Activated CD4-positive, alpha-beta T cell treated with anti-CD3 and anti-CD28 coated beads for 36 hours (primary cell): ENCODE results near the gene DCAF12. TPM values are rescaled to one million over a fixed set of nuclear protein-coding genes. Genes with fewer than 3 reads are reported as not detected.
"Not testable (repeated sequence)": the region's sequence is repeated elsewhere in the genome, so short reads cannot be mapped to it uniquely, and the experiment has no call there.

Source experiments
- ATAC-seq: fragments of 200-7000 bp; cut with Tn5 transposase; one replicate; pipeline ENCODE4 v1.10.0; 2021; ENCODE audit warnings: mild to moderate bottlenecking, moderate library complexity
- CTCF ChIA-PET: fragments of 350-600 bp; sonication (Branson Sonifier 250); formaldehyde crosslinking; loops from one replicate; lab custom pipeline; 2021; ENCODE audit warnings: antibody characterized with exemption; lab: Charles Lee
- POLR2A ChIA-PET: fragments of 350-600 bp; sonication (Branson Sonifier 250); formaldehyde crosslinking; loops from one replicate; lab custom pipeline; 2021; ENCODE audit warnings: antibody characterized with exemption, inconsistent platforms; lab: Charles Lee
- DNase-seq: peaks from one replicate; pipeline ENCODE4 v3.0.0-alpha.2; 2020
- H3K27ac Mint-ChIP-seq: one replicate; pipeline ENCODE4 v1.8.0; 2021; ENCODE audit warnings: mixed read lengths
- H3K27me3 Mint-ChIP-seq: one replicate; pipeline ENCODE4 v1.8.0; 2021; ENCODE audit warnings: mixed read lengths
- H3K36me3 Mint-ChIP-seq: one replicate; pipeline ENCODE4 v1.8.0; 2021; ENCODE audit warnings: low read depth, mixed read lengths
- H3K4me1 Mint-ChIP-seq: one replicate; pipeline ENCODE4 v1.8.0; 2021; ENCODE audit warnings: mixed read lengths
- H3K4me3 Mint-ChIP-seq: one replicate; pipeline ENCODE4 v1.8.0; 2021; ENCODE audit warnings: mild to moderate bottlenecking, moderate library complexity, mixed read lengths
- H3K9me3 Mint-ChIP-seq: one replicate; pipeline ENCODE4 v1.8.0; 2021; ENCODE audit warnings: low read depth, mixed read lengths
- intact Hi-C, 2 experiments: fragments of 100-400 bp; cut with DNase I in 1 of 2; cut with micrococcal nuclease in 1 of 2; formaldehyde crosslinking; loops; one replicate each; pipeline versions ENCODE4 v1.14.2 to v1.15.1; 2022 to 2024; cut with DNase I, micrococcal nuclease
- total RNA-seq, 2 experiments: library from RNA; stranded (reverse); gene quantifications; one replicate each; pipeline ENCODE4 v1.2.3, GENCODE V29; 2021

Gene DCAF12
- total RNA-seq, 2 experiments from 2014 or later: 34.6 to 35.0 TPM

DNA sequence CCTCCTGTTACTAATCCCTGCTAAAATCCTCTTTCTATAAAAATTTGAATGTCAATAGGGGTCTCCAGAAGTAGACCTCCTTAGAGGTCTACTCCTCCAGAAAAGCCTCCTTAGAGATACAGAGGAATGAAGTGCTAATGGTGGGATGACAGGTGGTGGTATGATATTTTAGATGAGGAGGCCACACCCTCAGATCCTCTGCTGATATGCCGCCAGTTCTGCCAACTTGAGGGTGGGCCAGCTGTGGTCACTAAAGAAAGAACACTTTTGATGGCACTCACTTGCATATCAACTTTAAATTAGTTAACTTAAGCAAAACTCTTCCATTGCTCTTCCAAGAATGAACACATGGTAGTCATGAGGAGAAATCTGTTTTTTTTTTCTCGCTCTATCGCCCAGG is 61.0 kb downstream of the DCAF12 start:
- H3K27me3 Mint-ChIP-seq: no peaks in the 10 kb centered on the region
- ATAC-seq (no peak), DNase-seq (no peak)
- no peaks in the 10 kb centered on the region for H3K9me3 Mint-ChIP-seq
- H3K4me3 Mint-ChIP-seq: no peak overlapping the region
- ChIA-PET POLR2A (no interaction called here), CTCF (interaction anchor here (1.4 kb wide), 1 partner anchor 8 kb away, joined by 8 read pairs; no protein-coding TSS in a partner anchor)
- intact Hi-C loops: no loop called here
- no peak overlapping the region for H3K27ac Mint-ChIP-seq
- H3K36me3 Mint-ChIP-seq: no peaks in the 10 kb centered on the region
- no peaks in the 10 kb centered on the region for H3K4me1 Mint-ChIP-seq

DNA sequence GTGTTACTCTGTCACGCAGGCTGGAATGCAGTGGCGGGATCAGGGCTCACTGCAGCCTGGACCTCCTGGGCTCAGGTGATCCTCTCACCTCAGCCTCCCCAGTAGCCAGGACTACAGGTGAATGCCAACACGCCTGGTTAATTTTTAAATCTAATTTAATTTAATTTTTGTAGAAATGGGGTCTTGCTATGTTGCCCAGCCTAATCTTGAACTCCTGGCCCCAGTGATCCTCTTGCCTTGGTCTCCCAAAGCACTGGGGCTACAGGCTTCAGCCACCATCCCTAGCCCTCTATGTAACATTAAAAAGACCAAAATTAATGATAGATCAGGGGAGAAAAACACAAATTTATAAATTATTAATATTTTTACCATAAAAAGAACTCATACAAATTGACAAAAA is 66.5 kb downstream of the DCAF12 start:
- Mint-ChIP-seq H3K27me3 (peaks cover 2% of the 10 kb centered on the region), H3K36me3 (no peaks in the 10 kb centered on the region), H3K4me1 (no peaks in the 10 kb centered on the region), H3K9me3 (no peaks in the 10 kb centered on the region), H3K27ac (no peak overlapping the region), H3K4me3 (no peak overlapping the region)
- CTCF ChIA-PET: interaction anchor here (1.0 kb wide), 1 partner anchor 13 kb away, joined by 3 read pairs; no protein-coding TSS in a partner anchor
- DNase-seq (no peak), ATAC-seq (no peak)
- intact Hi-C loops: no loop called here
- POLR2A ChIA-PET: no interaction called here

DNA sequence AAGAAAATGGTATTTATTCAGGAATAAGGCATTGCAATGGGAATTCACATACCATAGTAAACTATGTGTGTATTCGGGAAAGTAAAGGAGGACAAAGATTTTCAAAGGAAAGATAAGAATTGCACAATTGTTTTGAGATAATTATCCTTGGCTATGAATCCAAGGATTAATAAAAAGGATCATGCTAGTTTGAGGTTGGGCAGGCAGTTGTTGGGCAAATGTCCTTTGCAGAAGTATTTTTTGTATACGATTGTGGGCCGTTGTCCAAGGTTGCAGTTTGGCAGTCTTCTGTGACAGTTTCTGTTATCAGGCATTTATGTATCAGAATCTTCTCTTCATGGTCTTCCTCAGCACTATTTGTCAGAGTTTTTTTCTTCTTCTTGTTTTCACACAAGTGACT is 67.2 kb downstream of the DCAF12 start:
- H3K27ac Mint-ChIP-seq: no peak overlapping the region

DNA sequence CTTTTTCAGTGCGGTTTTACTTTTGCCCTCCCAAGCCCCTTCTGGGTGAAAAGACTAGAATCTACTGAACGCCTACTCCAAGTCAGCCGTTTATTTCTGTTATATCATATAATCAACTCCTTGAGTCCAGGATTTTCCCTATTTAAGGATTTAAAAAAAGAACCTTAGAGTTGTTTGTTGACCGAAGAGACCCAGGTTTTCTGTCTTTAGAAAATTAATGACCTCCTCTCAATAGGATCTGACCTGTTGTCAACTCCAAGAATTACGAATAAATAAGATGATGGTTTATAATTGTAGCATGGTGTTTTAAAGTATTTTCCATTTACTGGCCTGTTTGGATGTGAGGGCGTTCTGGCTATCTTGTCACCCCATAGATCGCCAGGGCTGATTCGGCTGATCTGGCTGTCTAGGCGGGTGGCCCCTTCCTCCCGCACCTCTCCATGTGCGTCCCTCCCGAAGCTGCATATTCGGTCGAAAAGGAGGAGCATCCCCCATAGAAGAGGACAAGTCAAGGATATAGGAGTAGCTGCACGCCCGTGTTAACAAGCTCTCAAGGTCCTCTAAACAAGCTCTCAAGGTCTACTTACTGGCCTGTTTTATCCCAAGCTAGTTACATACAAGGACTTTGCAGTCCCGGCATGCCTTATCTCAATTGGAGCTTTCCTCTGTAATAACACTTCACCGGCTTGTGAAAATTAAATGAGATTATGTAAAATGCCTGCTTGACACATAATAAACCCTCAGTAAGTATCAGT is 76.7 kb downstream of the DCAF12 start:
- Mint-ChIP-seq H3K27me3 (no peaks in the 10 kb centered on the region), H3K36me3 (peaks cover 8% of the 10 kb centered on the region), H3K4me1 (peaks cover 37% of the 10 kb centered on the region), H3K9me3 (no peaks in the 10 kb centered on the region), H3K27ac (peak overlapping the region; percentile 99), H3K4me3 (peak overlapping the region; percentile 90)
- intact Hi-C loops: loop anchor here (1.0 to 10.0 kb wide), 14 partner anchors 37 to 1049 kb away; partner anchors contain the start of genes DCAF12 (in 2 of the 2), KIF24 (in 2 of the 2), NUDT2 (in 2 of the 2) and UBAP1 (in 2 of the 2)
- DNase-seq (peak; percentile 13), ATAC-seq (no peak)
- ChIA-PET POLR2A (interaction anchor here (2.1 kb wide), 1 partner anchor 129 kb away, joined by 10 read pairs; the partner anchor contains the start of gene UBAP1), CTCF (interaction anchor here (0.6 to 1.5 kb wide), 3 partner anchors 24 to 330 kb away, joined by 3 to 7 read pairs (median 3); no protein-coding TSS in a partner anchor)

More for the DNA sequence above, 67.2 kb downstream of the DCAF12 start:
- CTCF ChIA-PET: interaction anchor here (1.8 kb wide), 1 partner anchor 14 kb away, joined by 4 read pairs; no protein-coding TSS in a partner anchor
- Mint-ChIP-seq H3K4me3 (no peak overlapping the region), H3K36me3 (no peaks in the 10 kb centered on the region), H3K9me3 (no peaks in the 10 kb centered on the region), H3K27me3 (peaks cover 2% of the 10 kb centered on the region), H3K4me1 (no peaks in the 10 kb centered on the region)
- DNase-seq (no peak), ATAC-seq (no peak)
- POLR2A ChIA-PET: no interaction called here
- intact Hi-C loops: no loop called here

DNA sequence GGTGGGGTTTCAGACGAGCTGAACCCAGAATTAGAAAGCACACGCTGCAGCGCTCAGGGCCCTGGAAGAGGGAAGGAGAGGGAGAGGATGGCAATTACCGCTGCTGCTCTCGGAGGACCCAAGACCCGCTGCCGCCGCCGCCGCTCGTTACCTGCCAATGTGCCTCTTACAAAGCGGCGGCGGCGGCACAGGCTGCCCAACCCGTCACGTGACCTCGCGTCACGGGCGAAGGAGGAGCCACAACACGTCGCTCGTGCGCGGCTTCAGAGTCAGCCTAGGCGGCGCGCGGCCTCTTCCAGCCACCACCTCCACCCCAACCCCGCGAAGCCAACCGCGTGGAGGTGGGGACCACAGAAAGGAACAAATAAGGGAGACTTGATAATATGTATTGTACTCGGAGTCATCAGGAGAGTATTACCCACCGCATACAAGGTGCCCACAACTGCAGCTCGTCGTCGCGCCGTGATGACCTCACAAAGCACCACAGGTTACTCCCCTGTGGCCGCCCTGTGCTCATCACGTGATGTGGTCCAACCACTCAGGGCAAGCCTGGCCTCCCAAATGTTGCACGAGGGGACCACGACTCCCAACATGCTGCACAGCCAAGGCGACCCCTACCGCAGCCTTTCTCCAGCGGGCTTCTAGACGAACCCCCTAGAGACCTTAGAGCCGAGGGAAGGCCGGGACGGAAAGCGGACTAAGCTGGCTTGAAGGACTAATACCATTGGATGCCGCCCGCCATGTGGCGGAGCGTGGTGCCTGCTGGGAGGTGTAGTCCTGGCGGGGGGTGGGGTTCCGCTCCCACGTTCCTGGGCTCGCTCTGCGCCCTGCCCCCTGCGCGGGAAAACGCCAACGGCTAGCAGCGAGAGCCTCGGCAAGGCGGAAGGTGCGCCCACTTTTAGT is 77.5 kb downstream of the DCAF12 start, which contains the start of gene UBAP2:
Gene UBAP2, minus strand, starts transcription at position 161 of the 903 bp plus-strand sequence. CDS start 31,739 bp downstream, outside the sequence.
- peaks cover 11% of the 10 kb centered on the region for H3K36me3 Mint-ChIP-seq
- H3K27ac Mint-ChIP-seq: peak within 1 kb of the TSS; percentile 99
- H3K9me3 Mint-ChIP-seq: no peaks in the 10 kb centered on the region
- peak within 1 kb of the TSS; percentile 90 for H3K4me3 Mint-ChIP-seq
- CTCF ChIA-PET: interaction anchor here (0.6 to 1.5 kb wide), 4 partner anchors 25 to 650 kb away, joined by 3 to 7 read pairs (median 4); no protein-coding TSS in a partner anchor
- ATAC-seq (peak; percentile 84), DNase-seq (peak; percentile 98)
- H3K4me1 Mint-ChIP-seq: peaks cover 38% of the 10 kb centered on the region
- POLR2A ChIA-PET: interaction anchor here (0.5 to 2.1 kb wide), 8 partner anchors 25 to 1046 kb away, joined by 3 to 10 read pairs (median 4); partner anchors contain the start of genes UBAP1 and UBE2R2
- intact Hi-C loops: loop anchor here (1.0 to 10.0 kb wide), 16 partner anchors 25 to 1048 kb away; partner anchors contain the start of genes DCAF12 (in 2 of the 2), KIF24 (in 2 of the 2), NUDT2 (in 2 of the 2) and UBAP1 (in 2 of the 2)
- no peaks in the 10 kb centered on the region for H3K27me3 Mint-ChIP-seq

DNA sequence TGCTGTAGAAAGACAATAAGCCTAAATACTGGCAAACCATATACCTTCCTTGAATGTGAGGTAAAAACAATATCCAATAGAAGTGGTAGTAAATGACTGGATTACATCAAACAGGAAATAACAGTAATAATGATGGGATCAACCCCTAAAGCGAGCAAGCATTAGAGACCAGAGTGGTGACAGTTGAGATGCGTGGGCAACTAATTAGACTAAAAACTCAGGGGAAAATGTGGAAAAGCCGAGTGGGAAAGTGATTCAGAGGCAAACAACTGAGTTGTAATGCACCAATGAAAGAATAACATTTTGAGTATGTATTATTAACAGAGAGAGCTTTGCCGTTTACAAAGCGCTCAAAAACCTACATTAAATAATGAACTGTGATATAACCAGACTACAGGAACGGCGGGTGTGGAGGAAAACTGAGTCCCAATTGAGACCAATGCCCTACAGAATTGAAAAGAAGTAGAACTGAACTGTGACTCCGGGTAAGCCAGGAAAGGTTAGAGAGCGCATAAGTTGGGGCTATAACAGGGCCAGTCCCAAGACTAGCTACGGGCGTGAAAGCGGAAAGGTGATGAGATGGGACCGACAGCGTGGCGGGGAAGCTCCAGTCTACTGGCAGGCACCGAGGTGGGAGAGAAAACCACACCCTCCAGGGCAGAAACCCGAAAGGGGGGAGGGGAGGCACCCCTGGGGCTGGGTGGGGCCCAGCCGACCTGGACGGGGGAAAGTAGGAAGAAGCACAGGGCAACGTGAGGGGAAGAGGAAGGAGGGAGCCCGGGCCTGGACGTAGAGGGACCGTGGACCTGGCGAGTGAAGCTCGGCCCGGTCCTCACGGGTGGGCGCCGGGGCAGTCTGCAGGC is 78.4 kb downstream of the DCAF12 start:
- peaks cover 11% of the 10 kb centered on the region for H3K36me3 Mint-ChIP-seq
- ATAC-seq (peak; percentile 30), DNase-seq (peak; percentile 74)
- CTCF ChIA-PET: interaction anchor here (0.6 to 1.5 kb wide), 3 partner anchors 26 to 651 kb away, joined by 3 to 7 read pairs (median 4); no protein-coding TSS in a partner anchor
- peak overlapping the region; percentile 99 for H3K27ac Mint-ChIP-seq
- peak overlapping the region; percentile 90 for H3K4me3 Mint-ChIP-seq
- intact Hi-C loops: loop anchor here (1.0 to 10.0 kb wide), 7 partner anchors 26 to 1047 kb away; partner anchors contain the start of genes APTX (in 1 of the 2), CCL27 (in 1 of the 2), RPP25L (in 1 of the 2) and UBAP1 (in 1 of the 2)
- peaks cover 38% of the 10 kb centered on the region for H3K4me1 Mint-ChIP-seq
- H3K9me3 Mint-ChIP-seq: no peaks in the 10 kb centered on the region
- POLR2A ChIA-PET: interaction anchor here (0.5 to 2.1 kb wide), 9 partner anchors 16 to 1047 kb away, joined by 3 to 10 read pairs (median 5); partner anchors contain the start of genes UBAP1 and UBE2R2
- H3K27me3 Mint-ChIP-seq: no peaks in the 10 kb centered on the region

DNA sequence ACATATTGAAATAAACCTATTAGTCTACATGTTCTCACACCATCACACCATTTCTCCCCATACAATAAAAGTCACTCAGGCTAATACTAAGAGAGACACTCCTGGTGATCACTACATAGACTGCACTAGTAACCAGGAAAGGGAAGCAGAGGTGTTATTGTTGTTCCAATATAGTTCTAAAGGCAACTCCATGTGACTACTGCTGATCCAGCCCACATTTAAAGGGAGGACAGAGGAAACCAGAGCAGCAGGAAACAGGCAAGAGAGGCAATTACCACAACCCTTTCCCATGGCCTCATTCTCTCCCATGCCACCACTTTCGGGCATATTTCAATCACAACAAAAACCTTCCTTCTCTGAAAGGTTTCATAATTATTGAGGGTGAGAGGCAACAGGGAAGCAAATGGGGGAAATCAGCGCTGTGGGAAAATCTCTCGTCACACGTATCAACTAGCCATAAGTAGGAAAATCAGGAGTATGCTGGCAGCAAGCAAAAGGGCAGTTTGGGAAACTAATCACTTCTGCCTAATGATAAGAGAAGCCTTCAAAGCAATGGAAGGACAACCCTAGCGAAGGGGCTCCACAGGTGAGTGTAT is 79.6 kb downstream of the DCAF12 start:
- CTCF ChIA-PET: interaction anchor here (0.6 to 1.0 kb wide), 2 partner anchors 10 to 24 kb away, joined by 4 read pairs; no protein-coding TSS in a partner anchor

DNA sequence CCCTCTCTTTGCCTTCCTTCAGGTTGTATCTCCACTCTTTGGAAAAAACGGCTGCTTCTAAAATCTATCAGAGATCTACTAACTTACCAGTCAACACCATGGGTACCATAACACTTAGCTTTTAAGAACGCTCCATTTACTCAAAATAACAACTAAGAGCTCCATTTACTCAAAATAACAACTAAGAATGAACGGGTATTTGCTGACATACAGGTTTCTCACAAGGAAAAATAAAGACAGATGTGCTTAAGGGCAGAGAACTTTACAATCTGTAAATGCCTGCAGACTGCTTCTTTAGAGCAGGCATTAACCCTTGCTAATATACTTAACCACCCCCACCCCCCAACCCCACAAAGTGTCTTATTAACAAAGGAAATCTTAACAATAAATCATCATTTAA is 80.6 kb downstream of the DCAF12 start:
- H3K9me3 Mint-ChIP-seq: no peaks in the 10 kb centered on the region
- DNase-seq (no peak), ATAC-seq (no peak)
- ChIA-PET CTCF (interaction anchor here (0.6 to 1.0 kb wide), 2 partner anchors 9 to 23 kb away, joined by 4 read pairs; no protein-coding TSS in a partner anchor), POLR2A (interaction anchor here (0.6 kb wide), 1 partner anchor 593 kb away, joined by 4 read pairs; no protein-coding TSS in a partner anchor)
- intact Hi-C loops: loop anchor here (5.0 to 10.0 kb wide), 2 partner anchors 41 to 619 kb away; partner anchors contain the start of gene CCL27 (in 1 of the 2)
- no peak overlapping the region for H3K4me3 Mint-ChIP-seq
- H3K36me3 Mint-ChIP-seq: peaks cover 12% of the 10 kb centered on the region
- no peak overlapping the region for H3K27ac Mint-ChIP-seq
- peaks cover 31% of the 10 kb centered on the region for H3K4me1 Mint-ChIP-seq
- no peaks in the 10 kb centered on the region for H3K27me3 Mint-ChIP-seq

More for the DNA sequence above, 79.6 kb downstream of the DCAF12 start:
- POLR2A ChIA-PET: no interaction called here
- H3K27me3 Mint-ChIP-seq: no peaks in the 10 kb centered on the region
- H3K4me3 Mint-ChIP-seq: peak overlapping the region; percentile 90
- ATAC-seq (no peak), DNase-seq (no peak)
- H3K9me3 Mint-ChIP-seq: no peaks in the 10 kb centered on the region
- intact Hi-C loops: loop anchor here (5.0 to 10.0 kb wide), 2 partner anchors 40 to 618 kb away; partner anchors contain the start of gene CCL27 (in 1 of the 2)
- peak overlapping the region; percentile 62 for H3K27ac Mint-ChIP-seq
- H3K4me1 Mint-ChIP-seq: peaks cover 33% of the 10 kb centered on the region
- peaks cover 11% of the 10 kb centered on the region for H3K36me3 Mint-ChIP-seq

DNA sequence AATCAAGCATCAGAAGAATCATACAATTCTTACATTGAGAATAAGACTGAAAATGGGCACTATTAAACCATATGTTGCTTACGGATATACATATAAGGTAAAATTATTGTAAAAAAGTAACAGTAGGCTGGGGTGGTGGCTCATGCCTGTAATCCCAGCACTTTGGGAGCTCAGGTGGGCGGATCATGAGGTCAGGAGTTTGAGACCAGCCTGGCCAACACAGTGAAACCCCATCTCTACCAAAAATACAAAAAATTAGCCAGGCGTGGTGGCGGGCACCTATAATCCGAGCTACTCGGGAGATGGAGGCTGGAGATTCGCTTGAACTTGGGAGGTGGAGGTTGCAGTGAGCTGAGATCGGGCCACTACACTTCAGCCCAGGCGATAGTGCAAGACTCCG is 84.4 kb downstream of the DCAF12 start:
- POLR2A ChIA-PET, DNase-seq, H3K9me3 Mint-ChIP-seq, H3K4me3 Mint-ChIP-seq, H3K27ac Mint-ChIP-seq, H3K27me3 Mint-ChIP-seq, ATAC-seq: not testable (repeated sequence)
- intact Hi-C loops: loop anchor here in 1 of 2 experiments (10.0 kb wide), 1 partner anchor 623 kb away; the partner anchor contains the start of gene CCL27
- peaks cover 25% of the 10 kb centered on the region for H3K36me3 Mint-ChIP-seq
- CTCF ChIA-PET: interaction anchor here (0.7 kb wide), 1 partner anchor 137 kb away, joined by 4 read pairs; the partner anchor contains the start of gene UBAP1
- H3K4me1 Mint-ChIP-seq: peaks cover 16% of the 10 kb centered on the region
